Mesendoderm (in vitro differentiated cells): ENCODE results near the gene COL25A1.

Experiments used
- DNase-seq: peaks from one replicate; pipeline ENCODE4 v3.0.0; 2013
- H2AK5ac ChIP-seq: 2 replicates; pipeline ENCODE4 v1.6.1; 2013; ENCODE audit warnings: low read length, inconsistent platforms
- H2BK120ac ChIP-seq: 2 replicates; pipeline ENCODE4 v1.6.1; 2013; ENCODE audit warnings: low read depth, mild to moderate bottlenecking, low read length, moderate library complexity, mixed read lengths
- H2BK15ac ChIP-seq: replicated peaks from 2 replicates; pipeline ENCODE4 v1.6.1; 2013; ENCODE audit warnings: low read depth, mild to moderate bottlenecking, moderate library complexity
- H2BK5ac ChIP-seq: 2 replicates; pipeline ENCODE4 v1.6.1; 2013; ENCODE audit warnings: low read length, inconsistent platforms
- H3K18ac ChIP-seq: 2 replicates; pipeline ENCODE4 v1.6.1; 2013; ENCODE audit warnings: mild to moderate bottlenecking, low read length, mixed read lengths
- H3K23ac ChIP-seq: one replicate; pipeline ENCODE4 v1.6.1; 2013; ENCODE audit warnings: low read length
- H3K27ac ChIP-seq: 2 replicates; pipeline ENCODE4 v1.5.1; 2013; ENCODE audit warnings: low read depth, mild to moderate bottlenecking, inconsistent platforms, low read length, moderate library complexity
- H3K27me3 ChIP-seq: 2 replicates; pipeline ENCODE4 v1.6.1; 2013; ENCODE audit warnings: low read length, control low read depth, mild to moderate bottlenecking, inconsistent platforms; ENCODE audit not compliant: insufficient read depth, poor library complexity
- H3K36me3 ChIP-seq: 2 replicates; pipeline ENCODE4 v1.6.1; 2013; ENCODE audit warnings: low read length, inconsistent platforms; ENCODE audit not compliant: control insufficient read depth, insufficient read depth
- H3K4ac ChIP-seq: one replicate; pipeline ENCODE4 v1.6.1; 2013; ENCODE audit warnings: low read depth, mild to moderate bottlenecking, low read length, moderate library complexity
- H3K4me1 ChIP-seq: 2 replicates; pipeline ENCODE4 v1.6.1; 2013; ENCODE audit warnings: low read depth, low read length, inconsistent platforms; ENCODE audit not compliant: control insufficient read depth
- H3K4me2 ChIP-seq: 2 replicates; pipeline ENCODE4 v1.6.1; 2013; ENCODE audit warnings: low read length
- H3K4me3 ChIP-seq: 2 replicates; pipeline ENCODE4 v1.5.1; 2013; ENCODE audit warnings: mild to moderate bottlenecking, low read length
- H3K56ac ChIP-seq: one replicate; pipeline ENCODE4 v1.6.1; 2013; ENCODE audit warnings: low read length
- H3K79me1 ChIP-seq: 2 replicates; pipeline ENCODE4 v1.6.1; 2013; ENCODE audit warnings: low read length, inconsistent platforms
- H3K79me2 ChIP-seq: 2 replicates; pipeline ENCODE4 v1.6.1; 2013; ENCODE audit warnings: mild to moderate bottlenecking, low read length; ENCODE audit not compliant: control insufficient read depth, insufficient read depth
- H3K9ac ChIP-seq: 2 replicates; pipeline ENCODE4 v1.6.1; 2013; ENCODE audit warnings: low read length, inconsistent platforms
- H4K5ac ChIP-seq: one replicate; pipeline ENCODE4 v1.6.1; 2013; ENCODE audit warnings: low read length
- H4K8ac ChIP-seq: one replicate; pipeline ENCODE4 v1.6.1; 2013; ENCODE audit warnings: low read depth, mild to moderate bottlenecking, control low read depth, low read length, moderate library complexity
- WGBS: extraction: QIAGEN DNeasy Blood & Tissue Kit; methylation state at CpG from one replicate; pipeline ENCODE4 v1.1.7; 2013; ENCODE audit warnings: low lambda C conversion rate, missing lambda C conversion rate; ENCODE audit not compliant: insufficient coverage; ENCODE audit errors: extremely low coverage; 5-methylcytosine and 5-hydroxymethylcytosine counted together

COL25A1 gene

DNA sequence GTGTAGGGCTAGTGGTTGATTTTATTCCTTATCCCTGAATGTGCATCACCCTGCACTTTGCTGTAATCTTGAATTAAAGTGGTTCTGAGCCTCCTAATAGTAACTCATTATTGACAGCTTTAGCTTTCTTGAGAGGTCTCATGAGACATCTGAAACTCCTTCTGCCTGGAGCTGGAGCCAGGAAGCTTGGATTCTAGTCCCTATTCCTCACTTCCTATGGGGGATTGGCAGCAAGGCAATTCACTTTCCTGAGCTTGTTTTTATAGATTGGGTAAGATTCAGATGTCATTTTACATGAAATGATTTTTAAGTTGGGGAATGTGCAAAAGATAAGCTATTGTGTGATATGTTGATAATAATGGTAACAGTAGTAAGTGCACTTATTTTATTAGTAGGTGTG is 522.5 kb downstream of the COL25A1 start:
- no peaks in the 10 kb centered on the region for H3K4me1 ChIP-seq
- H3K79me2 ChIP-seq, result no peaks in the 10 kb centered on the region
- H3K4me2 ChIP-seq, result no peak overlapping the region
- no peak for DNase-seq
- H3K4ac ChIP-seq, result no peak overlapping the region
- no peaks in the 10 kb centered on the region for H3K79me1 ChIP-seq
- no peak overlapping the region for H2BK120ac ChIP-seq
- H3K18ac ChIP-seq, result no peak overlapping the region
- H3K23ac ChIP-seq, result no peak overlapping the region
- no peak overlapping the region for H2BK5ac ChIP-seq
- H3K56ac ChIP-seq, result no peak overlapping the region
- H3K9ac ChIP-seq, result no peak overlapping the region
- no peak overlapping the region for H3K27ac ChIP-seq
- H2AK5ac ChIP-seq, result no peak overlapping the region
- H3K36me3 ChIP-seq, result no peaks in the 10 kb centered on the region
- H4K5ac ChIP-seq, result no peak overlapping the region
- no peak overlapping the region for H3K4me3 ChIP-seq
- H3K27me3 ChIP-seq, result no peaks in the 10 kb centered on the region
- H2BK15ac ChIP-seq, result no peak overlapping the region
- H4K8ac ChIP-seq, result no peak overlapping the region

DNA sequence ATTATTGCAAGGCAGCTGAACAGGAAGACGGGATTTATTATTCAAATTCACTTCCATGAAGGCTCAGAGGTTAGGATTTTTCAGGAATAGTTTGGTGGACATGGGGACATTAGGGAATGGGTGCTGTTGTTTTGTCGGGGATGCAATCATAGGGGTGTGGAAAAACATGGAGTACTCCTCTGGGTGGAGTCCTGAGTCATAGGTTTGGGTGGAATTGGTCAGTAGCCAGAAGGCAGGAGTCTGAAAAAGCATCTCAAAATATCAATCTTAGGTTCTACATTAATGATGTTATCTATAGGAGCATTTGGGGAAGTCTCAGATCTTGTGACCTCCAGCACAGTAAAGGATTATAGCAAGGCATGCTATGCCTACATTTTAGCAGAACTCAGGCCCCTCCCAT is 525.1 kb downstream of the COL25A1 start:
- Histone ChIP-seq H3K18ac (no peak overlapping the region), H3K4me3 (no peak overlapping the region), H3K4ac (no peak overlapping the region), H2BK15ac (no peak overlapping the region), H3K36me3 (no peaks in the 10 kb centered on the region), H3K23ac (no peak overlapping the region), H3K79me1 (no peaks in the 10 kb centered on the region), H2BK120ac (no peak overlapping the region), H3K27me3 (no peaks in the 10 kb centered on the region), H3K56ac (no peak overlapping the region), H4K8ac (no peak overlapping the region), H3K27ac (no peak overlapping the region), H2BK5ac (no peak overlapping the region), H3K4me2 (no peak overlapping the region), H3K79me2 (no peaks in the 10 kb centered on the region), H3K4me1 (no peaks in the 10 kb centered on the region), H2AK5ac (no peak overlapping the region), H4K5ac (no peak overlapping the region), H3K9ac (no peak overlapping the region)
- no peak for DNase-seq
- WGBS, result no CpG with 5 or more reads among the region's 2 CpGs

DNA sequence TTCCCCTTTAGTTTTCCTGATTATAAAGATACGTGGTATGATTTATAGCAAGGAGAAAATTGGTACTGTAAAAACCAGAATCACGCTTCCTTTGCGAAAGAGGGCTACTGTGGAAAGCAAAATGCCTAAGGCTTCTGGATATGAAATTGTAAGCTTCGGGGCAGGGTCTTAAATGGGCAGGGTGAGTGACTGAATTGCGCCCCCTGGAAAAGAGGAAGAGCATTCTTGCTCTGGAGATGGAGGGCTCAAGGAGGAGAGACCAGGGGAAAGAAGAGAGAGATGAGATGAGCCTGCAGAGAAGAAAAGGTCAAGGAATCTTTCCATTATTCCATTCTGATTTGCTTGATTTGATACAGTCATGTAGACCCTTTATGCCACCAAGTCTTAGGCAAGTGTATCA is 526.5 kb downstream of the COL25A1 start:
- no peak overlapping the region for H4K8ac ChIP-seq
- no peaks in the 10 kb centered on the region for H3K79me1 ChIP-seq
- no peak overlapping the region for H3K27ac ChIP-seq
- H2BK15ac ChIP-seq, result no peak overlapping the region
- H3K9ac ChIP-seq, result no peak overlapping the region
- no peak overlapping the region for H2AK5ac ChIP-seq
- H3K4me3 ChIP-seq, result no peak overlapping the region
- DNase-seq, result peak; percentile 39
- H4K5ac ChIP-seq, result no peak overlapping the region
- WGBS, result no CpG with 5 or more reads among the region's 5 CpGs
- no peaks in the 10 kb centered on the region for H3K4me1 ChIP-seq
- H3K18ac ChIP-seq, result no peak overlapping the region
- H3K4me2 ChIP-seq, result no peak overlapping the region
- no peak overlapping the region for H3K4ac ChIP-seq
- no peak overlapping the region for H2BK120ac ChIP-seq
- no peaks in the 10 kb centered on the region for H3K36me3 ChIP-seq
- no peak overlapping the region for H3K56ac ChIP-seq
- no peaks in the 10 kb centered on the region for H3K27me3 ChIP-seq
- H3K79me2 ChIP-seq, result no peaks in the 10 kb centered on the region
- H2BK5ac ChIP-seq, result no peak overlapping the region
- H3K23ac ChIP-seq, result no peak overlapping the region

DNA sequence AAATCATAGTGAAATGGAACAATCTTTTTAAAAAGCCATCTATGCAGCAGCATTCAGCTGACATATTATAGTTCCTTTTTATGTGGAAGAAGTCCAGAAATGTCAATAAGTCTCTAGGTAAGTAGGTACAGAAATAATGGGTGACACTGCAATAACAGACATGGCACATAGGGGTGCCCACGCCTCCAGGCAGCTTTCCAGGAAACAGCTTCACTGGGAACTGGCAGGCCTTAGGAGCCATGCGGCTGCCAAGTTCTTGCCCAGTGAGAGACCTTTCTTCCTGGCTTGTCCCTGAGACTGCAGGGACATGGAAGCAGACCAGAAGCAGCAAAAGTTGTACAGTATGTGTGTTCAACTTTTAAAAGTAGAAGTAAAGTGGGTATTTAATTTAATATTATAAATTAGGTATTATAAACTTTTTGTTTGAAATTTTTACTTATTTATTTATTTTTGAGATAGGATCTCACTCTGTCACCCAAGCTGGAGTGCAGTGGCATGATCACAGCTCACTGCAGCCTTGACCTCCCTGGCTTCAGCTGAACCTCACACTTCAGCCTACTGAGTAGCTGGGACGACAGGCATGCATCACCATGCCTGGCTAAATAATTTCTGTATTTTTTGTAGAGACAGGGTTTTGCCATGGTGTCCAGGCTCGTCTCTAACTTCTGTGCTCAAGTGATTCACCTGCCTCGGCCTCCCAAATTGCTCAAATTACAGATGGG is 527.5 kb downstream of the COL25A1 start:
- no CpG with 5 or more reads among the region's 5 CpGs for WGBS
- no peak overlapping the region for H2BK5ac ChIP-seq
- no peaks in the 10 kb centered on the region for H3K79me1 ChIP-seq
- no peaks in the 10 kb centered on the region for H3K27me3 ChIP-seq
- H4K5ac ChIP-seq, result no peak overlapping the region
- no peak overlapping the region for H3K23ac ChIP-seq
- H3K4me3 ChIP-seq, result no peak overlapping the region
- peak; percentile 5 for DNase-seq
- H3K56ac ChIP-seq, result no peak overlapping the region
- H2BK15ac ChIP-seq, result no peak overlapping the region
- no peak overlapping the region for H2BK120ac ChIP-seq
- no peaks in the 10 kb centered on the region for H3K4me1 ChIP-seq
- no peak overlapping the region for H4K8ac ChIP-seq
- H3K79me2 ChIP-seq, result no peaks in the 10 kb centered on the region
- H3K9ac ChIP-seq, result no peak overlapping the region
- H2AK5ac ChIP-seq, result no peak overlapping the region
- H3K27ac ChIP-seq, result no peak overlapping the region
- no peak overlapping the region for H3K4ac ChIP-seq
- H3K18ac ChIP-seq, result no peak overlapping the region
- H3K4me2 ChIP-seq, result no peak overlapping the region
- no peaks in the 10 kb centered on the region for H3K36me3 ChIP-seq

DNA sequence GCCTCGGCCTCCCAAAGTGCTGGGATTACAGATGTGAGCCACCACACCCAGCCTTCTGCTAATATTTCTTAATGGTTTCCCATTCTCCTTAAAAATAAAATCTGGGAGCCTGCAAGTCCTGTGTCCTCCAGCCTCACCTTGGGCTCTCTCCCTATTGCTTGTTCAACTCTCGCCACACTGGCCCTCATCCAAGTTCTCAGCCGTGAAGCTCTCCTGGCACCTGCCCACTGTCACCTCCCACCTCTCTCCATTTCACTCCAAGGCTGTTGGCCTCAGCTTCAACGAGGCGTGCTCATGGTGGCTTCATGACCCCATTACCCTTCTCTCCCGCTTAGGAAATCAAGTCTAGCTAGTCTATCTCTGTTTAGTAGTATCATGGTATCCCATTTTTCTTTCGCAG is 530.1 kb downstream of the COL25A1 start:
- H2AK5ac ChIP-seq, result no peak overlapping the region
- H3K4ac ChIP-seq, result no peak overlapping the region
- no peak overlapping the region for H4K8ac ChIP-seq
- H3K79me1 ChIP-seq, result no peaks in the 10 kb centered on the region
- H3K27ac ChIP-seq, result no peak overlapping the region
- H3K36me3 ChIP-seq, result no peaks in the 10 kb centered on the region
- no peak overlapping the region for H3K9ac ChIP-seq
- H2BK120ac ChIP-seq, result no peak overlapping the region
- no CpG with 5 or more reads among the region's 7 CpGs for WGBS
- no peak overlapping the region for H3K4me2 ChIP-seq
- no peaks in the 10 kb centered on the region for H3K4me1 ChIP-seq
- DNase-seq, result no peak
- no peaks in the 10 kb centered on the region for H3K79me2 ChIP-seq
- H2BK15ac ChIP-seq, result no peak overlapping the region
- H3K18ac ChIP-seq, result no peak overlapping the region
- H3K27me3 ChIP-seq, result no peaks in the 10 kb centered on the region
- H3K4me3 ChIP-seq, result no peak overlapping the region
- H3K56ac ChIP-seq, result no peak overlapping the region
- H3K23ac ChIP-seq, result no peak overlapping the region
- no peak overlapping the region for H2BK5ac ChIP-seq
- no peak overlapping the region for H4K5ac ChIP-seq

DNA sequence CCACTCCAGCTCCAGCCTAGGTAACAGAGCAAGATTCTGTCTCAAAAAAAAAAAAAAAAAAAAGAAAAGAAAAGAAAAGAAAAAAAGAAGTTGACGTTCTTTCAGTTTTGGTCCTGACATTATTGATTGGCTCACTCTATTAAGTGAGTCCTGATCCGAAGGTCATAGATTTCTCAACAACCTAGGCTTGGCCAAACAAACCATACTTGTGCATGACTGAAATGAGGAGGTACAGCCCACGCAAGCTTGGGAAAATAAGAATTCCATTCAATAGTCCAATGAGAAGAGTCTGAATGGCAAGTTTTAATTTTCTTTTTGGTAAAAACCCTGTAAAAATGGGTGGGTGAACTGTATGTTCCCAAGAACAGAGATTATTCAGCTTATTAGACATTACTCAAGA is 536.4 kb downstream of the COL25A1 start:
- H3K27me3 ChIP-seq, result peaks cover 6% of the 10 kb centered on the region
- no peak overlapping the region for H3K4ac ChIP-seq
- H3K79me2 ChIP-seq, result no peaks in the 10 kb centered on the region
- no peaks in the 10 kb centered on the region for H3K79me1 ChIP-seq
- no peak overlapping the region for H3K18ac ChIP-seq
- no peak overlapping the region for H3K56ac ChIP-seq
- no peak overlapping the region for H2BK15ac ChIP-seq
- H4K5ac ChIP-seq, result no peak overlapping the region
- no CpG with 5 or more reads among the region's 3 CpGs for WGBS
- H3K36me3 ChIP-seq, result no peaks in the 10 kb centered on the region
- no peak overlapping the region for H2BK5ac ChIP-seq
- no peak overlapping the region for H3K4me2 ChIP-seq
- no peak overlapping the region for H2BK120ac ChIP-seq
- no peaks in the 10 kb centered on the region for H3K4me1 ChIP-seq
- no peak overlapping the region for H3K4me3 ChIP-seq
- no peak overlapping the region for H3K9ac ChIP-seq
- H4K8ac ChIP-seq, result no peak overlapping the region
- H2AK5ac ChIP-seq, result no peak overlapping the region
- H3K23ac ChIP-seq, result no peak overlapping the region
- no peak overlapping the region for H3K27ac ChIP-seq
- DNase-seq, result no peak
